DMS114 treated with DMSO at 0.1 percent for 48 hours (cell line): ENCODE results near the gene BLZF1.
A peak's percentile ranks its signal among the peaks of the same experiment; 100 is the strongest.
"Not testable (repeated sequence)": the region's sequence is repeated elsewhere in the genome, so short reads cannot be mapped to it uniquely, and the experiment has no call there.

Experiments
- DNase-seq: peaks from one replicate; lab custom pipeline; 2025; ENCODE audit not compliant: unreplicated experiment; lab: John Stamatoyannopoulos, UW

Gene BLZF1

GRCh38 chr1:169367686-169368405 lies at the start of gene BLZF1, which contains the start of gene NME7:
TSS of gene BLZF1 (plus strand) at chr1:169368195. CDS start at chr1:169369523, 1,328 bp downstream.
TSS of gene NME7 (minus strand) at chr1:169367797. CDS start at chr1:169367710, 87 bp downstream.
- peak; percentile 95 for DNase-seq

GRCh38 chr1:169318536-169319244 lies 49.3 kb upstream of the BLZF1 start:
- no peak for DNase-seq

- DNase-seq, result no peak
These were observed 46.5 kb upstream of the BLZF1 start for GRCh38 chr1:169321539-169321938.

GRCh38 chr1:169322138-169322537 lies 45.9 kb upstream of the BLZF1 start:
- DNase-seq, result no peak

GRCh38 chr1:169325117-169325516 lies 42.9 kb upstream of the BLZF1 start:
- DNase-seq, result no peak

- no peak for DNase-seq
These were observed 41.6 kb upstream of the BLZF1 start for GRCh38 chr1:169326261-169326955.

- no peak for DNase-seq
These were observed 41.1 kb upstream of the BLZF1 start for GRCh38 chr1:169326956-169327268.

- no peak for DNase-seq
These were observed 40.1 kb upstream of the BLZF1 start for GRCh38 chr1:169327875-169328274.

- no peak for DNase-seq
These were observed 38.6 kb upstream of the BLZF1 start for GRCh38 chr1:169329383-169329782.

- no peak for DNase-seq
These were observed 37.1 kb upstream of the BLZF1 start for GRCh38 chr1:169330927-169331326.

- DNase-seq, result not testable (repeated sequence)
These were observed 33.3 kb upstream of the BLZF1 start for GRCh38 chr1:169334727-169335126.

- not testable (repeated sequence) for DNase-seq
These were observed 30.9 kb upstream of the BLZF1 start for GRCh38 chr1:169336947-169337715.

- DNase-seq, result no peak
These were observed 29.4 kb upstream of the BLZF1 start for GRCh38 chr1:169338617-169339016.

- no peak for DNase-seq
These were observed 28.2 kb upstream of the BLZF1 start for GRCh38 chr1:169339773-169340172.

- DNase-seq, result no peak
These were observed 27.1 kb upstream of the BLZF1 start for GRCh38 chr1:169340882-169341281.

GRCh38 chr1:169342096-169342495 lies 25.9 kb upstream of the BLZF1 start:
- not testable (repeated sequence) for DNase-seq

- no peak for DNase-seq
These were observed 22.5 kb upstream of the BLZF1 start for GRCh38 chr1:169345511-169345910.

- no peak for DNase-seq
These were observed 21.9 kb upstream of the BLZF1 start for GRCh38 chr1:169346036-169346589.

GRCh38 chr1:169347688-169348382 lies 20.2 kb upstream of the BLZF1 start:
- no peak for DNase-seq

GRCh38 chr1:169348383-169349036 lies 19.5 kb upstream of the BLZF1 start:
- peak; percentile 37 for DNase-seq
